ENCODE results near the gene SMARCA1. TPM values are rescaled to one million over a fixed set of nuclear protein-coding genes. Genes with fewer than 3 reads are reported as not detected.

The SMARCA1 gene
- total and polyA plus RNA-seq, 2 donors (not counting 1 experiment from before 2014, with no cell fraction given), result 0.07 to 0.39 TPM

- ChIA-PET CTCF (no interaction called here), POLR2A (no interaction called here)
- Histone ChIP-seq H3K79me2 (ENCODE audit: control insufficient read depth, insufficient read depth, low read length) (no peaks in the 10 kb centered on the region), H3K4me3 (ENCODE audit: control extremely low read depth in 1 of 5, extremely low read depth in 1 of 5, insufficient read depth in 1 of 5, low read depth in 2 of 5, low read length in 4 of 5) (no peak overlapping the region), H3K9me3 (ENCODE audit: control extremely low read depth in 1 of 3, control insufficient read depth in 2 of 3, insufficient read depth in 1 of 3, low read length in 2 of 3) (no peaks in the 10 kb centered on the region), H2AFZ (ENCODE audit: insufficient read depth, low read depth, low read length, poor library complexity, severe bottlenecking) (no peak overlapping the region), H3K27me3 (replicated peaks in 1 of 4; ENCODE audit: control extremely low read depth in 1 of 4, control insufficient read depth in 3 of 4, insufficient read depth in 4 of 4, low read length in 3 of 4) (no peaks in the 10 kb centered on the region), H4K20me1 (ENCODE audit: control insufficient read depth, insufficient read depth, low read length, poor library complexity, severe bottlenecking) (no peaks in the 10 kb centered on the region), H3K9ac (ENCODE audit: low read length) (no peak overlapping the region), H3K4me1 (ENCODE audit: control insufficient read depth in 2 of 2, insufficient read depth in 2 of 2, low read length in 2 of 2) (no peaks in the 10 kb centered on the region), H3K36me3 (replicated peaks in 1 of 2; ENCODE audit: control extremely low read depth in 1 of 2, control insufficient read depth in 1 of 2, extremely low read depth in 1 of 2, insufficient read depth in 2 of 2, low read length in 1 of 2) (no peaks in the 10 kb centered on the region), H3K4me2 (replicated peaks; ENCODE audit: low read depth, low read length, poor library complexity, severe bottlenecking) (no peak overlapping the region), H3K27ac (ENCODE audit: low read length in 2 of 2) (no peak overlapping the region)
- TF ChIP-seq EZH2 (IDR thresholded peaks at IDR 0.05; ENCODE audit: borderline replicate concordance, insufficient read depth, low read depth, low read length, poor library complexity, severe bottlenecking) (no peak), CTCF (IDR thresholded peaks at IDR 0.05) (no peak)
- no peaks in the 10 kb centered on the region for H3K4me1 Mint-ChIP-seq
- H3K9me3 Mint-ChIP-seq (ENCODE audit: insufficient read depth), result no peaks in the 10 kb centered on the region
- H3K4me3 Mint-ChIP-seq, result no peak overlapping the region
- no peak for ATAC-seq (ENCODE audit: low read depth)
- WGBS (ENCODE audit: insufficient coverage), result 57% methylated on average over 1 of the region's 1 CpG
- intact Hi-C loops (cut with micrococcal nuclease), result no loop called here
- H3K27ac Mint-ChIP-seq, result no peak overlapping the region
- no peak for DNase-seq
- H3K27me3 Mint-ChIP-seq, result peaks cover 3% of the 10 kb centered on the region
Observed at GRCh38 chrX:129427267-129427666, 96.0 kb downstream of the SMARCA1 start.

GRCh38 chrX:129423191-129423590 is 100.1 kb downstream of the SMARCA1 start:
- Histone ChIP-seq H3K4me3 (ENCODE audit: control extremely low read depth in 1 of 5, extremely low read depth in 1 of 5, insufficient read depth in 1 of 5, low read depth in 2 of 5, low read length in 4 of 5) (no peak overlapping the region), H3K27me3 (replicated peaks in 1 of 4; ENCODE audit: control extremely low read depth in 1 of 4, control insufficient read depth in 3 of 4, insufficient read depth in 4 of 4, low read length in 3 of 4) (no peaks in the 10 kb centered on the region), H3K4me2 (replicated peaks; ENCODE audit: low read depth, low read length, poor library complexity, severe bottlenecking) (no peak overlapping the region), H3K79me2 (ENCODE audit: control insufficient read depth, insufficient read depth, low read length) (no peaks in the 10 kb centered on the region), H3K36me3 (replicated peaks in 1 of 2; ENCODE audit: control extremely low read depth in 1 of 2, control insufficient read depth in 1 of 2, extremely low read depth in 1 of 2, insufficient read depth in 2 of 2, low read length in 1 of 2) (no peaks in the 10 kb centered on the region), H3K27ac (ENCODE audit: low read length in 2 of 2) (no peak overlapping the region), H4K20me1 (ENCODE audit: control insufficient read depth, insufficient read depth, low read length, poor library complexity, severe bottlenecking) (no peaks in the 10 kb centered on the region), H2AFZ (ENCODE audit: insufficient read depth, low read depth, low read length, poor library complexity, severe bottlenecking) (no peak overlapping the region), H3K9me3 (ENCODE audit: control extremely low read depth in 1 of 3, control insufficient read depth in 2 of 3, insufficient read depth in 1 of 3, low read length in 2 of 3) (no peaks in the 10 kb centered on the region), H3K9ac (ENCODE audit: low read length) (no peak overlapping the region), H3K4me1 (ENCODE audit: control insufficient read depth in 2 of 2, insufficient read depth in 2 of 2, low read length in 2 of 2) (no peaks in the 10 kb centered on the region)
- intact Hi-C loops (cut with micrococcal nuclease), result no loop called here
- Mint-ChIP-seq H3K9me3 (ENCODE audit: insufficient read depth) (no peaks in the 10 kb centered on the region), H3K4me3 (no peak overlapping the region), H3K4me1 (no peaks in the 10 kb centered on the region), H3K27me3 (peaks cover 3% of the 10 kb centered on the region), H3K27ac (no peak overlapping the region)
- DNase-seq, result no peak
- ChIA-PET POLR2A (no interaction called here), CTCF (no interaction called here)
- no peak for ATAC-seq (ENCODE audit: low read depth)
- no peak for TF ChIP-seq CTCF (IDR thresholded peaks at IDR 0.05)
- TF ChIP-seq EZH2 (IDR thresholded peaks at IDR 0.05; ENCODE audit: borderline replicate concordance, insufficient read depth, low read depth, low read length, poor library complexity, severe bottlenecking), result no peak
- no CpG with 5 or more reads among the region's 4 CpGs for WGBS (ENCODE audit: insufficient coverage)
